ENCODE measurements around the gene BMS1. TPM values are rescaled to one million over a fixed set of nuclear protein-coding genes. Genes with fewer than 3 reads are reported as not detected.

BMS1 gene
- total RNA-seq, 1 experiment from 2014 or later: 32.3 TPM

GRCh38 chr10:42879380-42880254, 97.0 kb downstream of the BMS1 start:
- intact Hi-C loops (cut with micrococcal nuclease; ENCODE audit: unreplicated experiment) (no loop called here), in situ Hi-C loops (cut with HindIII; ENCODE audit: low pct_unique_long_range_greater_than_20kb, low sequenced_read_pairs) (no loop called here)
- Histone ChIP-seq H3K9me3 (ENCODE audit: control insufficient read depth, insufficient read depth, low read depth, low read length) (no peaks in the 10 kb centered on the region; the same call in 1 of the 2 replicates), H3K4me3 (ENCODE audit: low read depth in 2 of 2, low read length in 2 of 2) (no peak overlapping the region), H3K27ac (ENCODE audit: low read length) (no peak overlapping the region), H3K4me1 (ENCODE audit: control insufficient read depth, insufficient read depth, low read length) (peaks cover 8% of the 10 kb centered on the region), H3K36me3 (ENCODE audit: control insufficient read depth, insufficient read depth, low read length) (no peaks in the 10 kb centered on the region), H3K27me3 (ENCODE audit: control insufficient read depth, insufficient read depth, low read length) (0 out of 2 replicates have a peak, but pooled peaks cover 2% of the 10 kb centered on the region)
- ChIA-PET POLR2A (no interaction called here), CTCF (no interaction called here)
- TF ChIP-seq CTCF (IDR thresholded peaks at IDR 0.05) (no peak), TCF7L2 (IDR thresholded peaks at IDR 0.05; ENCODE audit: low read depth, low read length) (no peak), POLR2AphosphoS5 (IDR thresholded peaks at IDR 0.05; ENCODE audit: low read depth, low read length) (no peak), REST (IDR thresholded peaks at IDR 0.05; ENCODE audit: insufficient read depth in 1 of 2, low read depth in 2 of 2, low read length in 1 of 2) (no peak), SIN3A (IDR thresholded peaks at IDR 0.05; ENCODE audit: borderline replicate concordance, insufficient read depth, low read depth, low read length) (no peak)
- ATAC-seq (no peak), DNase-seq (ENCODE audit: low read depth, low spot score) (no peak)
- no TSS peak for BruUV-seq (replicated peaks)

GRCh38 chr10:42880255-42880620, 97.6 kb downstream of the BMS1 start:
- no peak for TF ChIP-seq POLR2AphosphoS5 (IDR thresholded peaks at IDR 0.05; ENCODE audit: low read depth, low read length)
- no peak for TF ChIP-seq CTCF (IDR thresholded peaks at IDR 0.05)
- no peak for TF ChIP-seq TCF7L2 (IDR thresholded peaks at IDR 0.05; ENCODE audit: low read depth, low read length)
- no peak for TF ChIP-seq REST (IDR thresholded peaks at IDR 0.05; ENCODE audit: insufficient read depth in 1 of 2, low read depth in 2 of 2, low read length in 1 of 2)
- no peak for TF ChIP-seq SIN3A (IDR thresholded peaks at IDR 0.05; ENCODE audit: borderline replicate concordance, insufficient read depth, low read depth, low read length)
- no peak overlapping the region for H3K4me3 ChIP-seq (ENCODE audit: low read depth in 2 of 2, low read length in 2 of 2)
- H3K27ac ChIP-seq (ENCODE audit: low read length): no peak overlapping the region
- ATAC-seq (no peak), DNase-seq (ENCODE audit: low read depth, low spot score) (no peak)
- 0 out of 2 replicates have a peak, but pooled peaks cover 2% of the 10 kb centered on the region for H3K27me3 ChIP-seq (ENCODE audit: control insufficient read depth, insufficient read depth, low read length)
- no peaks in the 10 kb centered on the region; the same call in 1 of the 2 replicates for H3K9me3 ChIP-seq (ENCODE audit: control insufficient read depth, insufficient read depth, low read depth, low read length)
- ChIA-PET POLR2A (no interaction called here), CTCF (no interaction called here)
- H3K36me3 ChIP-seq (ENCODE audit: control insufficient read depth, insufficient read depth, low read length): no peaks in the 10 kb centered on the region
- H3K4me1 ChIP-seq (ENCODE audit: control insufficient read depth, insufficient read depth, low read length): peaks cover 8% of the 10 kb centered on the region
- in situ Hi-C loops (cut with HindIII; ENCODE audit: low pct_unique_long_range_greater_than_20kb, low sequenced_read_pairs): no loop called here
- intact Hi-C loops (cut with micrococcal nuclease; ENCODE audit: unreplicated experiment): no loop called here
- no TSS peak for BruUV-seq (replicated peaks)
